ENCODE data around the gene DGCR2.
"Not testable (repeated sequence)": the region's sequence is repeated elsewhere in the genome, so short reads cannot be mapped to it uniquely, and the experiment has no call there.

Gene DGCR2

GRCh38 chr22:19039796-19040280 lies 82.4 kb downstream of the DGCR2 start:
- DNase-seq = no peak

- DNase-seq = no peak
Measured at GRCh38 chr22:19039448-19039780, 82.8 kb downstream of the DGCR2 start.

DNA sequence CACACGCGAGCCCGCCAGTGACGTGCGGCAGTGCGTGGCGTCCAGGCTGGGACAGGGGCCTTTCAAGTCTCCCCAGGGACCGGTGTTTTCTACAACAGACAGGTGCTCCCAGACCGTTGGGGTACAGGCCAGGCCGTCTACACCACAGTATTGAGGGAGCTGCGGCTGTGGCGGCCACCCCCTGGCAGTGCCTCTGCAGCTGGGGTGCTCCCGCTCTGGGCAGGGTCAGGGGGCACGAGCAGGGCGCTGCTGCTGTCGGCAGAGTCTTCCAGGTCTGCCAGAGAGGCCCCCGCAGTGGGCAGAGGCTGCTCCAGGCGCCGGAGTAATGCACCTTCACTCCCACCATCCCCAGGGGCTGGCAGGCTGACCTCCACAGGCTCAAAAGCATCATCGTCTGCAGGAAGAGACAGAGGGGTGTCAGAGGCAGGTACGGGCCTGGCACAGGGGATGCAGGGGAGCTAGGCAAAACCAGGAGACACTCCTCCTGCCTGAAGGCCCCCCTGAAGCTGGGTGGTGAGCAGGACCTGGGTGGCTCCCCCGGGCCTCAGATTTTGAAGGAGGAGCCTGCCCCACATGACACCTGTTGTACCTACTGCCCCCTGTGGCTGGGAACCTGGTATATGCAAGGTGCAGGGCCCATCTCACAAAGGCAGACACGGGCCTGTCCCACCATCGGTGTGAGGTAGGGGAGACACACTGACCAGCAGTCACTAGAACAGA lies 83.3 kb downstream of the DGCR2 start:
- DNase-seq = no peak

DNA sequence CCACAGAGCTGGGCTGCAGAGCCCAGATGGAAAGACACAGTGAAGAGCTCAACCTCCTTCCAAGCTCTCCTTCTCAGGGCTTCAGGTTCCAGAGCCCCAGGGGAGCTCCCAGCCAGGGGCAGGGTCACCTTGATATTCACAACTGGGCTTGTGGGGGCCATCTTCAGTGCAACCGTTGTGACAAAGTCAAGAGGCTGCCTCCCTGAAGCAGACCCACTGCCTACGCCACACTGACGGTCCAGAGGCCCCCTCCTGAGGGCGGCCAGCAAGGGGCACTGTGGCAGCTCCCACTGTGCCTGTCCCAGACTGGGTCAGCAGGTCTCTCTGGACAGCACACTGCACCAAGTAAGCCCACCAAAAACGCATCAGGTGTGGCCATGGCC lies 84.1 kb downstream of the DGCR2 start:
- DNase-seq = no peak

GRCh38 chr22:19037282-19038163 lies 84.7 kb downstream of the DGCR2 start:
- DNase-seq = no peak

DNA sequence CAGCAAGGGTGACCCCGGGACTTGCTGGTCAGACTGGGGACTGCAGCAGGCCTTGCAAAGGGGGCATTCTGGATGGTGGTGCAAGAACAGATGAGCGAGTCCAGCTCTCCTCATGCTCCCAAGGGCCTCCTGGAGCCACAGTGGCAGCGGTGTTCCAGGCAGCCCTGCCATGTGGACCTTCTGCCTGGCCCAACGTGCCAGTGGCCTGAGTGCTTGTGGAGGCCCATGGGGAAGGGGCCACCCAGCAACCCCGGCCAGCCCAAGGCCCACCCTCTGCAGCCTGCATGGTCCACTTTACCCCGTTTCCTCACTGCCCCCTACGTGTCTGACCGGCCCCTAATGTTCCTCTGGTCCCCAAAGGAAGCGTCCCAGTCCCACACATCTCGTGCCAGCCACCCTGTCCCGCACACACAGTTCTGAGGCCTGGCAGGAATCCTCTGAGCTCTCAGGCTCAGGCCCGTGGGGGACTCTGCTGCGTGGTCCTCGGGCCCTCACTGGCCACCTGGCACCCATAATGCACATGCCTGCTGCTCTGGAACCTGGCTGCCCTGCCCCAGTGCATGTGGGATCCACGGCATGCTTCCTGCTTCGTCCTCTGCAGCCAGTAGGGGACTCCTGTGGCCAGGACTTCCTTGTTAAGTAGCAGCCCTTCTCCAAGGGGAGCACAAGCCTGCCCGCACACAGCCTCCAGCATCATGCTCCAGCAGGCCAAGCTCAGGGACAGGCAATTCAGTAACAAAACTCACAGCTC lies 85.5 kb downstream of the DGCR2 start:
- no peak for DNase-seq

- no peak for DNase-seq
Measured at GRCh38 chr22:19036229-19036522, 86.0 kb downstream of the DGCR2 start.

DNA sequence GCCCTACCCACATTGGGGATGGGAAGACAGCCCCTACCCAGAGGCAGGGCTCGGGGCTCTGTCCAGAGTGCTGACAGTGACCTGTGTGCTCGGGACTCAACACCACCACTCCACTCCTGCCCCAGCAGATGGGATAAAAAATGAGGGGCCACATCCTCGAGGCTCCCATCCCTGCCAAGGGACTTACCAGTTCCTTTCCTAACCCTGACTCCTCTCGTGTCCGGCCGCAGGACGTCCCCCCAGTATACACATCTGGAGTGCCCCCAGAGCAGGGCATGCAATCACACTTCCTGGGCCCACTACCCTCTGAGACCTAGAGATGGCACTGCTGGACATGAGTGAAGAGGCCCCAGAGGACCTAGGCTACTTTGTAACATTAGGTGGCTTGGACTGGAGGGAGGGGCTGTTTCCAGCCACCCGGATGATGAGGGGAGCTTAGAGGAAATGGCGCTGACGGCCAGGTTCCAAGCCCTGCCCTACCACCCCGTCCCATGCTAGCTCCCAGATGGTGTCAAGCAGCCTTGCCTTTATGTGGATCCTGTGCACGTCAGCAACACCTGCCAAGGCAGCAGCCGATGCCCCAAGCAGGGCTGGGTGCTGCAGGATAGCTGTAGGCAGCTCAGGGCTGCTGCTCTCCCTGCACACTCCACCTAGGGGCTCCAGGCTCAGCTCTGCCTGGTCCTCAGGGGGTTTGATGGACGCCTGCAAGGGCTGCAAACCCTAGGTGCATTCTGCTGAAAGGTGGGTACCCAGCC lies 86.6 kb downstream of the DGCR2 start:
- no peak for DNase-seq

- not testable (repeated sequence) for DNase-seq
Measured at GRCh38 chr22:19035126-19035473, 87.1 kb downstream of the DGCR2 start.

- not testable (repeated sequence) for DNase-seq
Measured at GRCh38 chr22:19034724-19035120, 87.5 kb downstream of the DGCR2 start.

DNA sequence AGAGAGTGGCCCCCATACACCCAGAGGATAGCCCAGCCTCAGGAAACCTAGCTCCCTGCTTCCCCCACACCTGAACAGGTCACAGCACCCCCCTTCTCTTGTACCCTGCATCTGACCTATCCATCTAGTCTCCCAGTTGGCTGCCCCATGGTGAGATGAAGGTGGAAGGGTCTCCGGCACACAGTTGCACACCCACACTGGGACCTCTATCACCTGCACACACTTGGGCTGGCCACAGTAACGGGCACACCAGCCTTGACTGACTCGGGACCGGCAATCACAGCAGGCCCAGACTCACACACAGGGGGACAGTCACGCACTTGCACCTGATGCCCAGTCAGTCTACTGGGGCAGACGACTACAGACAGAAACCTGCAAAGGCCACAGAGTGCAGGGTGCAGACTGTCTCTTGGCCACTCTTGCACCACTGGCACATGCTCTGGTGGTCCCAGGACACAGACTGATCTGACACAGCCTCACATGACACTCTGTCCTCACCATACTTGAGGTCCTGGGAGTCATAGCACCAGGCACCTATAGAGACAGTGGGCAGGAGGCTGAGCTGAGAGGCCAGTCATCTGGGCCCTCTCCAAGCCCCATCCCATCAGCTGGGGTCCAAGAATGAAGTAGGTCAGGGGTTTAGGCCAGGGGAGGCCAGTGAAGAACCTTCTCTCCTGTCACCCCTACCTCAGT lies 88.0 kb downstream of the DGCR2 start:
- DNase-seq = not testable (repeated sequence)

DNA sequence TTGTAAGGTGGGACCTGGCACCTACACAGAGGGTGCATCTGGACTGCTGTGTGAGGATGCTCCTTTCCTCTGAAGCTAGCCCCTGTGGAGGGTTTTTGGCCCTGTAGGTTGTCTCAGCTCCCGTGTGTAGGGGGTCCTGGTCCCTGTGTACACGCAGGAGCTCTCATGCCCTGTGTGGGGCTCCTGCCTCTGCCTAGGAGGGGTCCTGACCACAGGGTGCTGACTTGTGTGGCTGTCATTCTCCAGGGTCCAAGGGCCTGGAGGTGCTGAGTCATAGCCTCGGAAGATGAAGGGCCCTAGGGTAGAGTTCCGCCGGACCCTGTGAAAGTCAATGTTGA lies 88.7 kb downstream of the DGCR2 start:
- DNase-seq = not testable (repeated sequence)

DNA sequence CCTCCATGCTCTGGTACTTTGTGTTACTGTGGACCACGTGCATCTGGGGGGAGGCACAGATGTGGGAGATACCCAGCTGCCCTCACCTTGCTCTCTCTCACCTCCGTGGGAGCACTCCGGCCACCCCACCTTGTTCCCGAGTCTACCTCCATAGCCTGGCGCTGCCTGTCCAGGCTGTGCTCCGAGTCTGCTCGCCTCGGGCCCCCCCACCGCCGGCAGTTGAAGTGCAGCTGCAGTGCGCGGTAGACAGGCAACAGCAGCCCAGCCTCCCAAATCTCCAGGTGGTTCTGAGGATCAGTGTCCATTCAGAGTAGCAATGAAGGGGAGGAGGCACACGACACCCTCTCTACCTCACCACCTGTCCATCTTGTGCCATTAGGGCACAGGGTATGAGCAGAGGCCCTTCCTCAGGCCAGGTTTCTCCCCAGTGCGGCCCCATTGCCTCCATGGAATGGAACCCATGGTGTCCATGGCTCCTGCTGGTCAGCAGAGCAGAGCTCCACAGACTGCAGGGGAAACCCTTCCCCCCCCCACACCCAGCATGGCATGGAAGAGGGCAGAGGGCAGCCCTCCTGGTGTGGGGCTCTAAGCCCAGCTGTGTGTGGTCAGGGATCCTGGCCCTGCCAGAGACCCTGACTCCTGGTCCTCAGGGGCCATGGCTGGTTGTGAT lies 89.2 kb downstream of the DGCR2 start:
- DNase-seq = not testable (repeated sequence)

DNA sequence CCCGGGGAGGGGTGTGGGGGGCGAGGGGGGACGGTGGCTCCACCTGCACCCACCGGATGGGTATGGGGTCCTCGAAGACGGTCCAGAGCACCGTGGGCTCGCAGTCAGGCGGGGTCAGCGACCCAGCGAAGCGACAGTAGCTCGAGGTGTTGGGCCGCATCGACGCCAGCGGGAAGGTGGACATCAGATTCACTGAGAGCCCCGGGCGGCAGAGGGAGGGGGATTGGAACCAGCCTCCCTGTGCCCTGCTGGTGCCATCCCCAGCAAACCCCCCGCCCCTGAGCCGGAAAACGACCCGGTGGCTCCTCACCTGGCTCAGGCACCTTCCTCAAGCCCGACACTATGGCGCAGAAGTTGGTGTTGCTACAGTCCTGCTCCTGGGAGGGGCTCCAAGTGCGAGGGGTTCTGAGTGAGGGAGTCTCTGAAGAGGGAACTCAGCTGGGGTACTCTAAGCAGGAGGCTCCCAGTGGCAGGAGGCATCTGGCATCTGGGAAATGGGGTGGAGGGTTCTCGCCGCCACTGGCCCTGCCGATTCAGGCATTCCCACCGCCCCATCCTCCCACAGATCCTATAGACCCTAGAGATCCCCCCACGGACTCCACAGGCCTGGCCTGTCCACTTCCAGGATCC lies 89.9 kb downstream of the DGCR2 start:
- DNase-seq = not testable (repeated sequence)

GRCh38 chr22:19030889-19031252 lies 91.3 kb downstream of the DGCR2 start:
- not testable (repeated sequence) for DNase-seq

- not testable (repeated sequence) for DNase-seq
Measured at GRCh38 chr22:19030226-19030888, 91.9 kb downstream of the DGCR2 start.

DNA sequence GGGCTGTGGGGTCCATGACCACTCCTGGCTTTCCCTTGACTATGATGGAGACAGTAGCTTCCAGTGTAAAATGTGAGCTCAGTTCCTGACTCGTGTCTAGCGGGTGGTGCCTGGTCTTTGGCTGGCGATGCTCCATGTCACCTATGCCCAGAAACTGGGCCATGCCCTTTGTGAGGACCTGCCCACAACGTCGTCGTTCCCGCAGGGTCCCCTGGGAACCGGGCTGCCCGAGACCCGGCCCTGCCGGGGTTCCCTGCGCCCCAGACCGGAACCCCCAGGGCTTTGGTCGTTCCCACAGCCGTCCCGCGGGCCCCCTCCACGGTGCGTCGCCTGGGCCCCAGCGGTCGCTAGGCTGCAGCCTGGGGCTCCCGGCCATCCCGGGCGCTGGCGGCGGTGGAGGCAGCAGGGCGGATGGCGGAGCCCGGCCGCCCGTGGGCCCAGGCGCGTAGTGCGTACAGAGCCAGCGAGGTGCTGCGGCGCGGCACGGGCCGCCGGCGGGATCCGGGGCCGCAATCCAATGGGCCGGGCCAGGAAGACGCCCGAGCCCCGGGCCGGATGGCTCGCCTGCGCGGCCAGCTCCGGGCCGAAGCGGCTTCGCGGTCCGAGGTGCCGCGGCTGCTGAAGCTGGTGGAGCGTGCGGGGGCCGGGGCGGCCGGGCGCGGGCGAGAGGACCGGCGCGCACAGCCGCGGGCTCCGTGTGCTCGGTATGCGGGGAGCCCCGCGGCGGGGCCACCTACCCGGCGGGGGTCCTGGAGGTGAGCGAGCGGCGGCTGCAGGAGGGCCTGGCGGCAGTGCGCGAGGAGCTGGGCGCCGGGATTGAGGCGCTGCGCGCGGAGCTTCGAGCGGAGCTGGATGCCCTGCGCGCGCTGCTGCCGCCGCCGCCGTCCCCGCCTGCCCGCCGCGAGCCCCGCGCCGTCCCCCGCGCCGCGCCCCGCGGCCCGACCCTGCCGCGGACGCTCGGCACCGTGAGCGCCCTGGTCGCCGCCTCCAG lies 92.8 kb downstream of the DGCR2 start:
- not testable (repeated sequence) for DNase-seq

DNA sequence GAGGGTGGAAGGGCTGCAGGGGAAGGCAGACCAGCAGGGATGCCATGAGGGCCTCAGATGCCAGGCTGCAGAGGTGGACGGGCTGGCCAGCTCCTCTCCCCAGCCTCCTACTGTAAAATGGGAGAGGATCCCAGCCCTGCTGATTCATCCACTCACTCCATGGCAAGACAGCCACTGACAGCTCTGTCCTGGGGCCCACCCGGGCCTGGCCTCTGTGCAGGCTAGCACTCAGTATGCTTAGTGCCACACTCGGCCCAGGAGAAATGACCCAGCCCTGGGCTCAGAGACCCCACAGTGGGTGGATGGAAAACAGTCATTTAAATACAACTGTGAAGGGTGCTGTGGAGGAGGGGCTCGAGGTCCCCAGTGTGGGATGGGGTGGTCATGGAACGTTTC lies 94.2 kb downstream of the DGCR2 start:
- not testable (repeated sequence) for DNase-seq

GRCh38 chr22:19027371-19028059 lies 94.7 kb downstream of the DGCR2 start:
- not testable (repeated sequence) for DNase-seq
